Ishikawa (cell line): ENCODE data around the gene SEMA4A.
A peak's percentile ranks its signal among the peaks of the same experiment; 100 is the strongest.

Source experiments
- EP300 ChIP-seq: IDR thresholded peaks from 2 replicates; pipeline ENCODE4 v1.6.1; 2012; ENCODE audit warnings: borderline replicate concordance
- MAX ChIP-seq: IDR thresholded peaks from 2 replicates; pipeline ENCODE4 v1.6.1; 2012
- REST ChIP-seq: IDR thresholded peaks from 2 replicates; pipeline ENCODE4 v1.6.1; 2012; ENCODE audit warnings: low read depth, mild to moderate bottlenecking
- TEAD4 ChIP-seq: IDR thresholded peaks from 2 replicates; pipeline ENCODE4 v1.6.1; 2012
- YY1 ChIP-seq: IDR thresholded peaks from 2 replicates; pipeline ENCODE4 v1.6.1; 2012; ENCODE audit warnings: low read depth

- peak; percentile 88 for TF ChIP-seq TEAD4
- 0 out of 2 replicates have a peak, but pooled peaks have one; percentile 13 for TF ChIP-seq YY1
- TF ChIP-seq EP300: peak; percentile 83
- TF ChIP-seq MAX: peak; percentile 50; the same call in 1 of the 2 replicates
- TF ChIP-seq REST: no peak
Observed at GRCh38 chr1:156123356-156124196, 29.8 kb upstream of the SEMA4A start.
